ENCODE measurements around the gene DIPK1A.
"Not testable (repeated sequence)": the region's sequence is repeated elsewhere in the genome, so short reads cannot be mapped to it uniquely, and the experiment has no call there.

Gene DIPK1A

DNA sequence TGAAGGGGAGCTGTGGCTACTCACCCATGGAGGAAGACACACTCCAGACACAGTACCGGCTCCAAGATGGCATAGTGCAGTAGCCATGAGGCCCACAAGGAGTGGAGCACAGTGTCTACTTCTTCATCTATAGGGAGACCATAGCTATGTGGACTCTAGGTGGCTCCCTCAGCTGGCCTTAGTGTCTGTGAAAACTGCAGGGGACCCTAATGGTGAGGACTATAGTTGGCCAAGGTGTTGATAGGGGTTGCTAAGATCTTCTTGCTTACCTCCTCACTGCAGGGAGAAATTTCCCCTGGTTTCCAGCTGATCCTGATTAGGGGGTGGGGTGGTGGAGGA lies 58.9 kb downstream of the DIPK1A start:
- Histone ChIP-seq H3K36me3 (ENCODE audit: control insufficient read depth in 5 of 5, insufficient read depth in 5 of 5, low read length in 5 of 5) (peaks cover 0 to 6% (median 0%) of the 10 kb centered on the region in 5 donors), H3K9me3 (ENCODE audit: control insufficient read depth in 5 of 5, low read length in 5 of 5) (peaks cover 0 to 5% (median 0%) of the 10 kb centered on the region in 5 donors), H3K4me3 (ENCODE audit: low read depth in 1 of 5, low read length in 5 of 5) (no peak overlapping the region), H3K4me1 (ENCODE audit: control insufficient read depth in 5 of 5, insufficient read depth in 5 of 5, low read length in 5 of 5) (no peaks in the 10 kb centered on the region), H3K27me3 (ENCODE audit: control insufficient read depth in 5 of 5, insufficient read depth in 4 of 5, low read length in 5 of 5) (no peaks in the 10 kb centered on the region), H3K27ac (ENCODE audit: low read depth, low read length) (no peak overlapping the region), H3K9ac (ENCODE audit: low read length in 5 of 5) (no peak overlapping the region)

- Histone ChIP-seq H3K27ac (ENCODE audit: low read depth, low read length) (no peak overlapping the region), H3K4me1 (ENCODE audit: control insufficient read depth in 5 of 5, insufficient read depth in 5 of 5, low read length in 5 of 5) (no peaks in the 10 kb centered on the region), H3K36me3 (ENCODE audit: control insufficient read depth in 5 of 5, insufficient read depth in 5 of 5, low read length in 5 of 5) (peaks cover 0 to 6% (median 0%) of the 10 kb centered on the region in 5 donors), H3K4me3 (ENCODE audit: low read depth in 1 of 5, low read length in 5 of 5) (no peak overlapping the region), H3K9me3 (ENCODE audit: control insufficient read depth in 5 of 5, low read length in 5 of 5) (peaks cover 0 to 5% (median 0%) of the 10 kb centered on the region in 5 donors), H3K9ac (ENCODE audit: low read length in 5 of 5) (no peak overlapping the region), H3K27me3 (ENCODE audit: control insufficient read depth in 5 of 5, insufficient read depth in 4 of 5, low read length in 5 of 5) (no peaks in the 10 kb centered on the region)
Measured at GRCh38 chr1:92901699-92902405, 59.4 kb downstream of the DIPK1A start.

- H3K9ac ChIP-seq (ENCODE audit: low read length in 5 of 5), result no peak overlapping the region
- H3K27ac ChIP-seq (ENCODE audit: low read depth, low read length), result no peak overlapping the region
- no peak overlapping the region for H3K4me3 ChIP-seq (ENCODE audit: low read depth in 1 of 5, low read length in 5 of 5)
- H3K9me3 ChIP-seq (ENCODE audit: control insufficient read depth in 5 of 5, low read length in 5 of 5), result peaks cover 0 to 5% (median 0%) of the 10 kb centered on the region in 5 donors
- no peaks in the 10 kb centered on the region for H3K4me1 ChIP-seq (ENCODE audit: control insufficient read depth in 5 of 5, insufficient read depth in 5 of 5, low read length in 5 of 5)
- H3K36me3 ChIP-seq (ENCODE audit: control insufficient read depth in 5 of 5, insufficient read depth in 5 of 5, low read length in 5 of 5), result peaks cover 0 to 6% (median 0%) of the 10 kb centered on the region in 5 donors
- no peaks in the 10 kb centered on the region for H3K27me3 ChIP-seq (ENCODE audit: control insufficient read depth in 5 of 5, insufficient read depth in 4 of 5, low read length in 5 of 5)
Measured at GRCh38 chr1:92901126-92901525, 60.1 kb downstream of the DIPK1A start.

GRCh38 chr1:92900539-92900938 lies 60.7 kb downstream of the DIPK1A start:
- Histone ChIP-seq H3K4me1 (ENCODE audit: control insufficient read depth in 5 of 5, insufficient read depth in 5 of 5, low read length in 5 of 5) (no peaks in the 10 kb centered on the region), H3K9me3 (ENCODE audit: control insufficient read depth in 5 of 5, low read length in 5 of 5) (peaks cover 0 to 5% (median 0%) of the 10 kb centered on the region in 5 donors), H3K27ac (ENCODE audit: low read depth, low read length) (no peak overlapping the region), H3K36me3 (ENCODE audit: control insufficient read depth in 5 of 5, insufficient read depth in 5 of 5, low read length in 5 of 5) (peaks cover 0 to 6% (median 0%) of the 10 kb centered on the region in 5 donors), H3K27me3 (ENCODE audit: control insufficient read depth in 5 of 5, insufficient read depth in 4 of 5, low read length in 5 of 5) (no peaks in the 10 kb centered on the region), H3K9ac (ENCODE audit: low read length in 5 of 5) (no peak overlapping the region), H3K4me3 (ENCODE audit: low read depth in 1 of 5, low read length in 5 of 5) (no peak overlapping the region)

GRCh38 chr1:92899780-92900179 lies 61.5 kb downstream of the DIPK1A start:
- Histone ChIP-seq H3K9me3 (ENCODE audit: control insufficient read depth in 5 of 5, low read length in 5 of 5) (peaks cover 0 to 5% (median 0%) of the 10 kb centered on the region in 5 donors), H3K4me3 (ENCODE audit: low read depth in 1 of 5, low read length in 5 of 5) (no peak overlapping the region), H3K4me1 (ENCODE audit: control insufficient read depth in 5 of 5, insufficient read depth in 5 of 5, low read length in 5 of 5) (no peaks in the 10 kb centered on the region), H3K36me3 (ENCODE audit: control insufficient read depth in 5 of 5, insufficient read depth in 5 of 5, low read length in 5 of 5) (peaks cover 0 to 6% (median 0%) of the 10 kb centered on the region in 5 donors), H3K9ac (ENCODE audit: low read length in 5 of 5) (no peak overlapping the region), H3K27me3 (ENCODE audit: control insufficient read depth in 5 of 5, insufficient read depth in 4 of 5, low read length in 5 of 5) (no peaks in the 10 kb centered on the region), H3K27ac (ENCODE audit: low read depth, low read length) (no peak overlapping the region)

GRCh38 chr1:92898053-92898452 lies 63.2 kb downstream of the DIPK1A start:
- not testable (repeated sequence) for H3K9ac ChIP-seq (ENCODE audit: low read length in 5 of 5); H3K36me3 ChIP-seq (ENCODE audit: control insufficient read depth in 5 of 5, insufficient read depth in 5 of 5, low read length in 5 of 5); H3K4me3 ChIP-seq (ENCODE audit: low read depth in 1 of 5, low read length in 5 of 5); H3K9me3 ChIP-seq (ENCODE audit: control insufficient read depth in 5 of 5, low read length in 5 of 5); H3K27ac ChIP-seq (ENCODE audit: low read depth, low read length); H3K4me1 ChIP-seq (ENCODE audit: control insufficient read depth in 5 of 5, insufficient read depth in 5 of 5, low read length in 5 of 5); H3K27me3 ChIP-seq (ENCODE audit: control insufficient read depth in 5 of 5, insufficient read depth in 4 of 5, low read length in 5 of 5)

DNA sequence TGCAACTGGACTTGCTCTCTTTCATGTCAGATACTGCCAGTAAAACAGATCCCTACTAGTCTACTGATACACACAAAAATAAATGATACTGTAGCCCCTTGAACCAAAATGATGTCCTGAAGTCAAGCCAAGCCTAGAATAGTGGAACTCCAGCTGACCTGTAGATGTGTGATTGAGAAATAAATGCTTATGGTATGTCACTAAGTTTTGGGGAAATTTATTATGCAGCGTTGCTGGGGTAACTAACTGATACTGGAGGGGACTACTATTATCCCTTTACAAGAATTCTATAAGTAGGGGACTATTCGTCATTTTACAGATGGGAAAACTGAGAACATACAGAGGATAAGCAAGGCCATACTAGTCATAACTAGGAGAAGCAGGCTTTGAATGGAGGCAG lies 73.8 kb downstream of the DIPK1A start:
- no peak overlapping the region for H3K4me3 ChIP-seq (ENCODE audit: low read depth in 1 of 5, low read length in 5 of 5)
- no peak overlapping the region for H3K9ac ChIP-seq (ENCODE audit: low read length in 5 of 5)
- peaks cover 0 to 6% (median 2%) of the 10 kb centered on the region in 5 donors for H3K9me3 ChIP-seq (ENCODE audit: control insufficient read depth in 5 of 5, low read length in 5 of 5)
- H3K27ac ChIP-seq (ENCODE audit: low read depth, low read length), result no peak overlapping the region
- H3K27me3 ChIP-seq (ENCODE audit: control insufficient read depth in 5 of 5, insufficient read depth in 4 of 5, low read length in 5 of 5), result no peaks in the 10 kb centered on the region
- no peaks in the 10 kb centered on the region for H3K4me1 ChIP-seq (ENCODE audit: control insufficient read depth in 5 of 5, insufficient read depth in 5 of 5, low read length in 5 of 5)
- no peaks in the 10 kb centered on the region for H3K36me3 ChIP-seq (ENCODE audit: control insufficient read depth in 5 of 5, insufficient read depth in 5 of 5, low read length in 5 of 5)

DNA sequence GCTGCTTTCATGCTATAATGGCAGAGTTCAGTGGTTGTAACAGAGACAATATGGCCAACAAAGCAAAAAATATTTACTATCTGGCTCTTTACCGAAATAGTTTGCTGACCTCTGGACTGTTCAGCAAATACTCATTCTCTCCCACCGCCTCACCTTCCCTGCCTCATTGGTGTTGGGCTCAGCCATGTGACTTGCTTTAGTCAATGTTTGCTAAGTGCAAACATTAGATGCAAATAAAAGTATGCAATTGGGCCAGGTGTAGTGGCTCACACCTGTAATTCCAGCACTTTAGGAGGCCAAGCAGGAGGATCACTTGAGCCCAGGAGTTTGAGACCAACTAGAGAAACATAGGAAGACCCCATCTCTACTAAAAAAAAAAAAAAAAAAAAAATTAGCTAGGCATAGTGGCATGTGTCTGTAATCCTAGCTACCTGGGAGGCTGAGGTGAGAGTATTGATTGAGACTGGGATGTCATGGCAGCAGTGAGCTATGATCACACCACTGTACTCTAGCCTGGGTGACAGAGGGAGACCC lies 74.3 kb downstream of the DIPK1A start:
- peaks cover 0 to 6% (median 2%) of the 10 kb centered on the region in 5 donors for H3K9me3 ChIP-seq (ENCODE audit: control insufficient read depth in 5 of 5, low read length in 5 of 5)
- no peaks in the 10 kb centered on the region for H3K36me3 ChIP-seq (ENCODE audit: control insufficient read depth in 5 of 5, insufficient read depth in 5 of 5, low read length in 5 of 5)
- no peak overlapping the region for H3K4me3 ChIP-seq (ENCODE audit: low read depth in 1 of 5, low read length in 5 of 5)
- no peaks in the 10 kb centered on the region for H3K27me3 ChIP-seq (ENCODE audit: control insufficient read depth in 5 of 5, insufficient read depth in 4 of 5, low read length in 5 of 5)
- H3K9ac ChIP-seq (ENCODE audit: low read length in 5 of 5), result no peak overlapping the region
- no peak overlapping the region for H3K27ac ChIP-seq (ENCODE audit: low read depth, low read length)
- H3K4me1 ChIP-seq (ENCODE audit: control insufficient read depth in 5 of 5, insufficient read depth in 5 of 5, low read length in 5 of 5), result no peaks in the 10 kb centered on the region

DNA sequence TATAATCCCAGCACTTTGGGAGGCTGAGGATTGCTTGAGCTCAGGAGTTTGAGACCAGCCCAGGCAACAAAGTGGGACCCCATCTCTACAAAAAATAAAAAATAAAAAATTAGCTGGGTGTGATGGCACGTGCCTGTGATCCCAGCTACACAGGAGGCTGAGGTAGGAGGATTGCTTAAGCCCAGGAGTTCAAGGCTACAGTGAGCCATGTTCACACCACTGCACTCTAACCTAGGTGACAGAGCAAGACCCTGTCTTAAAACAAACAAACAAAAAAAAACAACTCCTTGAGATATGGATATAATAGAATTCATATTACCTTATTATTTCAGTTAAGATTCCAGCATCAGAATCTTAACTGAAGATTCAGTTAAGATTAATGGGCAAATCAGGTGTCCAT lies 77.1 kb downstream of the DIPK1A start:
- no peak overlapping the region for H3K27ac ChIP-seq (ENCODE audit: low read depth, low read length)

DNA sequence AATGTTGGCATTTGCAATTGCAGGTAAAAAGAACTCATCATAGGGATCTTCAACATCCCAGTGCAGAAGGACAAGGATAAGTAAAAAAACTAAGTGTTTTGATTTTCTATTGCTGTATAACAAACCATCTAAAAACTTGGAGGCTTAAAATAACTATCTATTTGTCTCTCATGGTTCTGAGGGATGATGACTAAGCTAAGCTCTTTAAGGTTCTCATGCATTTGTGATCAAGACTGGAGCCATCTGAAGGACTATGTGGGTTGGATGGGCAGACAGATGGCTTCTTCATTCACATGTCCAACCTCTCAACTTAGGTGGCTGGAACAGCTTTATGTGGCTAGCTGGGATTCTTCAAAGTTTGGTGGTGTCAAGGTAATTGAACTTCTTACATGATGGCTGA lies 78.0 kb downstream of the DIPK1A start:
- Histone ChIP-seq H3K9me3 (ENCODE audit: control insufficient read depth in 5 of 5, low read length in 5 of 5) (no peaks in the 10 kb centered on the region), H3K4me3 (ENCODE audit: low read depth in 1 of 5, low read length in 5 of 5) (no peak overlapping the region), H3K4me1 (ENCODE audit: control insufficient read depth in 5 of 5, insufficient read depth in 5 of 5, low read length in 5 of 5) (peaks cover 0 to 9% (median 6%) of the 10 kb centered on the region in 5 donors), H3K9ac (ENCODE audit: low read length in 5 of 5) (no peak overlapping the region), H3K36me3 (ENCODE audit: control insufficient read depth in 5 of 5, insufficient read depth in 5 of 5, low read length in 5 of 5) (no peaks in the 10 kb centered on the region), H3K27ac (ENCODE audit: low read depth, low read length) (no peak overlapping the region), H3K27me3 (ENCODE audit: control insufficient read depth in 5 of 5, insufficient read depth in 4 of 5, low read length in 5 of 5) (no peaks in the 10 kb centered on the region)

More for the DNA sequence above, 77.1 kb downstream of the DIPK1A start:
- Histone ChIP-seq H3K9ac (ENCODE audit: low read length in 5 of 5) (no peak overlapping the region), H3K36me3 (ENCODE audit: control insufficient read depth in 5 of 5, insufficient read depth in 5 of 5, low read length in 5 of 5) (no peaks in the 10 kb centered on the region), H3K9me3 (ENCODE audit: control insufficient read depth in 5 of 5, low read length in 5 of 5) (peaks cover 0 to 3% (median 2%) of the 10 kb centered on the region in 5 donors), H3K27me3 (ENCODE audit: control insufficient read depth in 5 of 5, insufficient read depth in 4 of 5, low read length in 5 of 5) (no peaks in the 10 kb centered on the region), H3K4me3 (ENCODE audit: low read depth in 1 of 5, low read length in 5 of 5) (no peak overlapping the region), H3K4me1 (ENCODE audit: control insufficient read depth in 5 of 5, insufficient read depth in 5 of 5, low read length in 5 of 5) (peaks cover 0 to 8% (median 6%) of the 10 kb centered on the region in 5 donors)

All from subcutaneous abdominal adipose tissue (tissue), 5 donors.